ENCODE results near the gene GIGYF2.
"Not testable (repeated sequence)": the region's sequence is repeated elsewhere in the genome, so short reads cannot be mapped to it uniquely, and the experiment has no call there.

Gene GIGYF2

GRCh38 chr2:232689152-232689910 lies 7.8 kb upstream of the GIGYF2 start:
- H3K4me3 ChIP-seq (ENCODE audit: insufficient read length, low read depth), result no peak overlapping the region
- TF ChIP-seq YY1 (IDR thresholded peaks at IDR 0.05; ENCODE audit: insufficient read depth, insufficient read length) (no peak), SUZ12 (IDR thresholded peaks at IDR 0.05; ENCODE audit: extremely low read depth, insufficient read depth, insufficient read length) (no peak), ZNF274 (IDR thresholded peaks at IDR 0.05; ENCODE audit: low read depth, low read length) (no peak)
- H3K27me3 ChIP-seq (ENCODE audit: insufficient read depth, insufficient read length), result no peaks in the 10 kb centered on the region
- no peaks in the 10 kb centered on the region for H3K4me1 ChIP-seq (ENCODE audit: insufficient read depth, insufficient read length)
- no peak overlapping the region for H3K9ac ChIP-seq (ENCODE audit: insufficient read length, low read depth)
- H3K36me3 ChIP-seq (ENCODE audit: insufficient read depth, insufficient read length, low read length), result no peaks in the 10 kb centered on the region
- no peaks in the 10 kb centered on the region for H3K9me3 ChIP-seq (ENCODE audit: insufficient read depth, low read length)
- DNase-seq (ENCODE audit: low read depth, low spot score), result no peak

GRCh38 chr2:232691117-232691516 lies 6.0 kb upstream of the GIGYF2 start:
- DNase-seq (ENCODE audit: low read depth, low spot score); H3K36me3 ChIP-seq (ENCODE audit: insufficient read depth, insufficient read length, low read length); H3K4me3 ChIP-seq (ENCODE audit: insufficient read length, low read depth); H3K9me3 ChIP-seq (ENCODE audit: insufficient read depth, low read length); H3K4me1 ChIP-seq (ENCODE audit: insufficient read depth, insufficient read length); H3K27me3 ChIP-seq (ENCODE audit: insufficient read depth, insufficient read length); H3K9ac ChIP-seq (ENCODE audit: insufficient read length, low read depth): not testable (repeated sequence)

GRCh38 chr2:232693344-232693743 lies 3.8 kb upstream of the GIGYF2 start:
- H3K36me3 ChIP-seq (ENCODE audit: insufficient read depth, insufficient read length, low read length), result no peaks in the 10 kb centered on the region
- no peak for DNase-seq (ENCODE audit: low read depth, low spot score)
- H3K9me3 ChIP-seq (ENCODE audit: insufficient read depth, low read length), result no peaks in the 10 kb centered on the region
- no peaks in the 10 kb centered on the region for H3K27me3 ChIP-seq (ENCODE audit: insufficient read depth, insufficient read length)
- H3K4me1 ChIP-seq (ENCODE audit: insufficient read depth, insufficient read length), result no peaks in the 10 kb centered on the region
- no peak overlapping the region for H3K9ac ChIP-seq (ENCODE audit: insufficient read length, low read depth)
- no peak overlapping the region for H3K4me3 ChIP-seq (ENCODE audit: insufficient read length, low read depth)
- no peak for TF ChIP-seq SUZ12 (IDR thresholded peaks at IDR 0.05; ENCODE audit: extremely low read depth, insufficient read depth, insufficient read length)
- no peak for TF ChIP-seq ZNF274 (IDR thresholded peaks at IDR 0.05; ENCODE audit: low read depth, low read length)
- TF ChIP-seq YY1 (IDR thresholded peaks at IDR 0.05; ENCODE audit: insufficient read depth, insufficient read length), result no peak

- no peaks in the 10 kb centered on the region for H3K4me1 ChIP-seq (ENCODE audit: insufficient read depth, insufficient read length)
- no peaks in the 10 kb centered on the region for H3K9me3 ChIP-seq (ENCODE audit: insufficient read depth, low read length)
- no peaks in the 10 kb centered on the region for H3K27me3 ChIP-seq (ENCODE audit: insufficient read depth, insufficient read length)
- H3K4me3 ChIP-seq (ENCODE audit: insufficient read length, low read depth), result no peak overlapping the region
- H3K36me3 ChIP-seq (ENCODE audit: insufficient read depth, insufficient read length, low read length), result peaks cover 21% of the 10 kb centered on the region
- TF ChIP-seq ZNF274 (IDR thresholded peaks at IDR 0.05; ENCODE audit: low read depth, low read length) (no peak), YY1 (IDR thresholded peaks at IDR 0.05; ENCODE audit: insufficient read depth, insufficient read length) (no peak), SUZ12 (IDR thresholded peaks at IDR 0.05; ENCODE audit: extremely low read depth, insufficient read depth, insufficient read length) (no peak)
- no peak for DNase-seq (ENCODE audit: low read depth, low spot score)
- peak overlapping the region; percentile 73 for H3K9ac ChIP-seq (ENCODE audit: insufficient read length, low read depth)
These were observed 497 bp upstream of the GIGYF2 start for GRCh38 chr2:232696609-232697058.

- Histone ChIP-seq H3K9me3 (ENCODE audit: insufficient read depth, low read length) (no peaks in the 10 kb centered on the region), H3K9ac (ENCODE audit: insufficient read length, low read depth) (peak overlapping the region; percentile 100), H3K4me1 (ENCODE audit: insufficient read depth, insufficient read length) (no peaks in the 10 kb centered on the region), H3K27me3 (ENCODE audit: insufficient read depth, insufficient read length) (no peaks in the 10 kb centered on the region), H3K36me3 (ENCODE audit: insufficient read depth, insufficient read length, low read length) (peaks cover 27% of the 10 kb centered on the region), H3K4me3 (ENCODE audit: insufficient read length, low read depth) (peak overlapping the region; percentile 99)
- DNase-seq (ENCODE audit: low read depth, low spot score), result no peak
- no peak for TF ChIP-seq SUZ12 (IDR thresholded peaks at IDR 0.05; ENCODE audit: extremely low read depth, insufficient read depth, insufficient read length)
- TF ChIP-seq YY1 (IDR thresholded peaks at IDR 0.05; ENCODE audit: insufficient read depth, insufficient read length), result no peak
- no peak for TF ChIP-seq ZNF274 (IDR thresholded peaks at IDR 0.05; ENCODE audit: low read depth, low read length)
These were observed 628 bp downstream of the GIGYF2 start for GRCh38 chr2:232697807-232698110.

- TF ChIP-seq SUZ12 (IDR thresholded peaks at IDR 0.05; ENCODE audit: extremely low read depth, insufficient read depth, insufficient read length), result no peak
- no peak for TF ChIP-seq ZNF274 (IDR thresholded peaks at IDR 0.05; ENCODE audit: low read depth, low read length)
- TF ChIP-seq YY1 (IDR thresholded peaks at IDR 0.05; ENCODE audit: insufficient read depth, insufficient read length), result no peak
- Histone ChIP-seq H3K9me3 (ENCODE audit: insufficient read depth, low read length) (no peaks in the 10 kb centered on the region), H3K9ac (ENCODE audit: insufficient read length, low read depth) (peak overlapping the region; percentile 100), H3K27me3 (ENCODE audit: insufficient read depth, insufficient read length) (no peaks in the 10 kb centered on the region), H3K4me1 (ENCODE audit: insufficient read depth, insufficient read length) (no peaks in the 10 kb centered on the region), H3K4me3 (ENCODE audit: insufficient read length, low read depth) (peak overlapping the region; percentile 99), H3K36me3 (ENCODE audit: insufficient read depth, insufficient read length, low read length) (peaks cover 34% of the 10 kb centered on the region)
- no peak for DNase-seq (ENCODE audit: low read depth, low spot score)
These were observed 1.5 kb downstream of the GIGYF2 start for GRCh38 chr2:232698556-232699091.

GRCh38 chr2:232699110-232699509 lies 2.0 kb downstream of the GIGYF2 start:
- peaks cover 39% of the 10 kb centered on the region for H3K36me3 ChIP-seq (ENCODE audit: insufficient read depth, insufficient read length, low read length)
- DNase-seq (ENCODE audit: low read depth, low spot score), result no peak
- H3K4me3 ChIP-seq (ENCODE audit: insufficient read length, low read depth), result peak overlapping the region; percentile 99
- H3K27me3 ChIP-seq (ENCODE audit: insufficient read depth, insufficient read length), result no peaks in the 10 kb centered on the region
- H3K9me3 ChIP-seq (ENCODE audit: insufficient read depth, low read length), result no peaks in the 10 kb centered on the region
- no peaks in the 10 kb centered on the region for H3K4me1 ChIP-seq (ENCODE audit: insufficient read depth, insufficient read length)
- peak overlapping the region; percentile 100 for H3K9ac ChIP-seq (ENCODE audit: insufficient read length, low read depth)
- no peak for TF ChIP-seq ZNF274 (IDR thresholded peaks at IDR 0.05; ENCODE audit: low read depth, low read length)
- no peak for TF ChIP-seq SUZ12 (IDR thresholded peaks at IDR 0.05; ENCODE audit: extremely low read depth, insufficient read depth, insufficient read length)
- TF ChIP-seq YY1 (IDR thresholded peaks at IDR 0.05; ENCODE audit: insufficient read depth, insufficient read length), result no peak
